ENCODE data around the gene GABRB2. TPM values are rescaled to one million over a fixed set of nuclear protein-coding genes. Genes with fewer than 3 reads are reported as not detected.

Gene GABRB2
- polyA plus RNA-seq, 1 donor, result 2.5 TPM

Other genes with a start within 250 kb of the GABRB2 start
- gene GABRA6, start 139.0 kb upstream of the GABRB2 start, polyA plus RNA-seq (ENCODE audit: insufficient read length), result not detected